ENCODE data around the gene SCAP. TPM values are rescaled to one million over a fixed set of nuclear protein-coding genes. Genes with fewer than 3 reads are reported as not detected.
A peak's percentile ranks its signal among the peaks of the same experiment; 100 is the strongest.

SCAP gene
- total RNA-seq, 2 experiments from 2014 or later, result 65.5 to 69.2 TPM

GRCh38 chr3:47405820-47406761, 69.7 kb downstream of the SCAP start:
- Mint-ChIP-seq H3K4me3 (no peak overlapping the region), H3K27ac (no peak overlapping the region), H3K36me3 (peaks cover 5% of the 10 kb centered on the region), H3K4me1 (peaks cover 5% of the 10 kb centered on the region), H3K9me3 (ENCODE audit: low read depth) (no peaks in the 10 kb centered on the region), H3K27me3 (no peaks in the 10 kb centered on the region)
- ATAC-seq (no peak), DNase-seq (no peak)
- CTCF ChIA-PET, result interaction anchor here (2.8 kb wide), 1 partner anchor 15 kb away, joined by 9 read pairs; no protein-coding TSS in a partner anchor

- Mint-ChIP-seq H3K27ac (no peak overlapping the region), H3K4me3 (no peak overlapping the region), H3K27me3 (no peaks in the 10 kb centered on the region), H3K4me1 (peaks cover 5% of the 10 kb centered on the region), H3K9me3 (ENCODE audit: low read depth) (no peaks in the 10 kb centered on the region), H3K36me3 (peaks cover 5% of the 10 kb centered on the region)
- no peak for DNase-seq
- ATAC-seq, result no peak
- CTCF ChIA-PET, result interaction anchor here (2.8 kb wide), 1 partner anchor 16 kb away, joined by 9 read pairs; no protein-coding TSS in a partner anchor
Observed at GRCh38 chr3:47404955-47405790, 70.6 kb downstream of the SCAP start.

- Mint-ChIP-seq H3K4me3 (no peak overlapping the region), H3K27me3 (no peaks in the 10 kb centered on the region), H3K4me1 (peaks cover 9% of the 10 kb centered on the region), H3K36me3 (peaks cover 5% of the 10 kb centered on the region), H3K27ac (no peak overlapping the region), H3K9me3 (ENCODE audit: low read depth) (no peaks in the 10 kb centered on the region)
- CTCF ChIA-PET, result interaction anchor here (0.8 to 2.8 kb wide), 2 partner anchors 17 to 72 kb away, joined by 3 to 9 read pairs; partner anchors contain the start of gene SCAP
- DNase-seq, result no peak
- no peak for ATAC-seq
Observed at GRCh38 chr3:47404431-47404876, 71.3 kb downstream of the SCAP start.

GRCh38 chr3:47399531-47400270, 76.0 kb downstream of the SCAP start:
- DNase-seq (no peak), ATAC-seq (no peak)
- H3K4me1 Mint-ChIP-seq, result peaks cover 18% of the 10 kb centered on the region
- no peaks in the 10 kb centered on the region for H3K27me3 Mint-ChIP-seq
- H3K36me3 Mint-ChIP-seq, result peaks cover 5% of the 10 kb centered on the region
- no peak overlapping the region for H3K4me3 Mint-ChIP-seq
- CTCF ChIA-PET, result interaction anchor here (1.2 kb wide), 1 partner anchor 21 kb away, joined by 5 read pairs; no protein-coding TSS in a partner anchor
- H3K9me3 Mint-ChIP-seq (ENCODE audit: low read depth), result no peaks in the 10 kb centered on the region
- H3K27ac Mint-ChIP-seq, result no peak overlapping the region

- Mint-ChIP-seq H3K9me3 (ENCODE audit: low read depth) (no peaks in the 10 kb centered on the region), H3K27me3 (no peaks in the 10 kb centered on the region), H3K4me3 (no peak overlapping the region), H3K27ac (no peak overlapping the region), H3K4me1 (peaks cover 20% of the 10 kb centered on the region), H3K36me3 (peaks cover 5% of the 10 kb centered on the region)
- DNase-seq (no peak), ATAC-seq (no peak)
- CTCF ChIA-PET, result interaction anchor here (1.2 kb wide), 1 partner anchor 22 kb away, joined by 5 read pairs; no protein-coding TSS in a partner anchor
Observed at GRCh38 chr3:47399016-47399415, 76.7 kb downstream of the SCAP start.

- Mint-ChIP-seq H3K27me3 (no peaks in the 10 kb centered on the region), H3K36me3 (peaks cover 3% of the 10 kb centered on the region), H3K9me3 (ENCODE audit: low read depth) (no peaks in the 10 kb centered on the region), H3K4me3 (no peak overlapping the region), H3K27ac (no peak overlapping the region), H3K4me1 (peaks cover 21% of the 10 kb centered on the region)
- CTCF ChIA-PET, result interaction anchor here (1.2 kb wide), 1 partner anchor 23 kb away, joined by 5 read pairs; no protein-coding TSS in a partner anchor
- DNase-seq, result no peak
- ATAC-seq, result no peak
Observed at GRCh38 chr3:47398228-47398627, 77.5 kb downstream of the SCAP start.

GRCh38 chr3:47394881-47395280, 80.9 kb downstream of the SCAP start:
- H3K9me3 Mint-ChIP-seq (ENCODE audit: low read depth), result no peaks in the 10 kb centered on the region
- CTCF ChIA-PET, result no interaction called here

GRCh38 chr3:47394140-47394870, 81.4 kb downstream of the SCAP start:
- Mint-ChIP-seq H3K4me3 (no peak overlapping the region), H3K9me3 (ENCODE audit: low read depth) (no peaks in the 10 kb centered on the region), H3K36me3 (peaks cover 2% of the 10 kb centered on the region), H3K27me3 (no peaks in the 10 kb centered on the region), H3K27ac (peak overlapping the region; percentile 34), H3K4me1 (peaks cover 15% of the 10 kb centered on the region)
- DNase-seq (no peak), ATAC-seq (no peak)
- CTCF ChIA-PET, result interaction anchor here (0.7 kb wide), 1 partner anchor 19 kb away, joined by 3 read pairs; no protein-coding TSS in a partner anchor

More at GRCh38 chr3:47394881-47395280, 80.9 kb downstream of the SCAP start:
- no peak overlapping the region for H3K4me3 Mint-ChIP-seq
- H3K27ac Mint-ChIP-seq, result peak overlapping the region; percentile 34
- DNase-seq (no peak), ATAC-seq (no peak)
- peaks cover 21% of the 10 kb centered on the region for H3K4me1 Mint-ChIP-seq
- H3K36me3 Mint-ChIP-seq, result peaks cover 2% of the 10 kb centered on the region
- no peaks in the 10 kb centered on the region for H3K27me3 Mint-ChIP-seq

GRCh38 chr3:47392933-47393332, 82.8 kb downstream of the SCAP start:
- CTCF ChIA-PET, result interaction anchor here (1.2 to 1.3 kb wide), 2 partner anchors 12 to 82 kb away, joined by 3 read pairs; partner anchors contain the start of gene PTPN23
- peaks cover 3% of the 10 kb centered on the region for H3K36me3 Mint-ChIP-seq
- H3K4me1 Mint-ChIP-seq, result peaks cover 14% of the 10 kb centered on the region
- no peak for DNase-seq
- no peak overlapping the region for H3K4me3 Mint-ChIP-seq
- H3K27me3 Mint-ChIP-seq, result no peaks in the 10 kb centered on the region
- H3K9me3 Mint-ChIP-seq (ENCODE audit: low read depth), result no peaks in the 10 kb centered on the region
- H3K27ac Mint-ChIP-seq, result no peak overlapping the region
- ATAC-seq, result no peak

GRCh38 chr3:47385796-47386195, 89.9 kb downstream of the SCAP start:
- Mint-ChIP-seq H3K27ac (peak overlapping the region; percentile 48), H3K27me3 (no peaks in the 10 kb centered on the region), H3K36me3 (peaks cover 9% of the 10 kb centered on the region), H3K9me3 (ENCODE audit: low read depth) (no peaks in the 10 kb centered on the region), H3K4me1 (peaks cover 28% of the 10 kb centered on the region), H3K4me3 (no peak overlapping the region)
- CTCF ChIA-PET, result no interaction called here
- ATAC-seq, result no peak
- DNase-seq, result no peak

GRCh38 chr3:47385007-47385406, 90.7 kb downstream of the SCAP start:
- Mint-ChIP-seq H3K4me3 (no peak overlapping the region), H3K36me3 (peaks cover 11% of the 10 kb centered on the region), H3K9me3 (ENCODE audit: low read depth) (no peaks in the 10 kb centered on the region), H3K27me3 (no peaks in the 10 kb centered on the region), H3K4me1 (peaks cover 32% of the 10 kb centered on the region), H3K27ac (no peak overlapping the region)
- CTCF ChIA-PET, result no interaction called here
- DNase-seq (no peak), ATAC-seq (no peak)

- H3K4me3 Mint-ChIP-seq, result no peak overlapping the region
- no peaks in the 10 kb centered on the region for H3K9me3 Mint-ChIP-seq (ENCODE audit: low read depth)
- no peaks in the 10 kb centered on the region for H3K27me3 Mint-ChIP-seq
- peaks cover 14% of the 10 kb centered on the region for H3K36me3 Mint-ChIP-seq
- DNase-seq (no peak), ATAC-seq (no peak)
- H3K4me1 Mint-ChIP-seq, result peaks cover 38% of the 10 kb centered on the region
- no peak overlapping the region for H3K27ac Mint-ChIP-seq
- CTCF ChIA-PET, result no interaction called here
Observed at GRCh38 chr3:47384425-47384824, 91.3 kb downstream of the SCAP start.

All from activated CD8-positive, alpha-beta memory T cell treated with anti-CD3 and anti-CD28 coated beads, Interleukin-2, amount 10 ng/mL, durations not matched to agents 7 days and 5 days (primary cell).